SK-N-SH (cell line): ENCODE results near the gene EXOC6.

Experiments used
- JUND ChIP-seq: IDR thresholded peaks from 2 replicates; pipeline ENCODE4 v1.4.0; 2012
- MEF2A ChIP-seq: IDR thresholded peaks from 2 replicates; pipeline ENCODE4 v1.4.0; 2012; ENCODE audit warnings: low read depth, borderline replicate concordance
- POLR2AphosphoS5 ChIP-seq: IDR thresholded peaks from 2 replicates; pipeline ENCODE4 v1.6.1; 2012; ENCODE audit warnings: low read depth, low read length
- RAD21 ChIP-seq: IDR thresholded peaks from 2 replicates; pipeline ENCODE4 v1.6.1; 2012; ENCODE audit warnings: mild to moderate bottlenecking, low read length
- RCOR1 ChIP-seq: fragments of 150-350 bp; IDR thresholded peaks from 2 replicates; pipeline ENCODE4 v1.6.1; 2017; ENCODE audit warnings: antibody characterized with exemption, low read length
- SIN3A ChIP-seq: IDR thresholded peaks from 2 replicates; pipeline ENCODE4 v1.6.1; 2012; ENCODE audit warnings: low read depth, mild to moderate bottlenecking, low read length, moderate library complexity, borderline replicate concordance
- TF ChIP-seq, protein P1 (sequence below): fragments of 200-600 bp; sonication (generic); IDR thresholded peaks from 2 replicates; pipeline ENCODE4 v1.6.1; 2017; ENCODE audit warnings: antibody characterized with exemption, mild to moderate bottlenecking, moderate library complexity
- TF ChIP-seq, protein P2 (sequence below): IDR thresholded peaks from 2 replicates; pipeline ENCODE4 v1.4.0; 2012; ENCODE audit warnings: low read depth

DNA sequence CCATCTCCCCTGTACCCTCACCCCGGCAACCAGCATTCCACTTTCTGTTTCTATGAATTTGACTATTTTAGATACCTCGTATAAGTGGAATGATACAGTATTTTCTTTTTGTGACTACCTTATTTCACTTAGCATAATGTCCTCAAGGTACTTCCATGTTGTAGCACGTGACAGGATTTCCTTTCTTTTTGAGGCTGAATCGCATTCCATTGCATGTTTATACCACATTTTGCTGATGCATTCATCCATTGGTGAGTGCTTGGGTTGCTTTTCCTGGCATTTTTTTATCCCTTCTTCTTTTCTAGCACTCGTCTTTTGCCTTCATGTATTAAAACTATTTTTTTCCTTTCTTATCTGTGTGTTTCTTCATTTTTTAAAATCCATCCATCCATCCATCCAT lies 22.3 kb upstream of the EXOC6 start:
- TF ChIP-seq JUND, result no peak
- TF ChIP-seq, protein P1, sequence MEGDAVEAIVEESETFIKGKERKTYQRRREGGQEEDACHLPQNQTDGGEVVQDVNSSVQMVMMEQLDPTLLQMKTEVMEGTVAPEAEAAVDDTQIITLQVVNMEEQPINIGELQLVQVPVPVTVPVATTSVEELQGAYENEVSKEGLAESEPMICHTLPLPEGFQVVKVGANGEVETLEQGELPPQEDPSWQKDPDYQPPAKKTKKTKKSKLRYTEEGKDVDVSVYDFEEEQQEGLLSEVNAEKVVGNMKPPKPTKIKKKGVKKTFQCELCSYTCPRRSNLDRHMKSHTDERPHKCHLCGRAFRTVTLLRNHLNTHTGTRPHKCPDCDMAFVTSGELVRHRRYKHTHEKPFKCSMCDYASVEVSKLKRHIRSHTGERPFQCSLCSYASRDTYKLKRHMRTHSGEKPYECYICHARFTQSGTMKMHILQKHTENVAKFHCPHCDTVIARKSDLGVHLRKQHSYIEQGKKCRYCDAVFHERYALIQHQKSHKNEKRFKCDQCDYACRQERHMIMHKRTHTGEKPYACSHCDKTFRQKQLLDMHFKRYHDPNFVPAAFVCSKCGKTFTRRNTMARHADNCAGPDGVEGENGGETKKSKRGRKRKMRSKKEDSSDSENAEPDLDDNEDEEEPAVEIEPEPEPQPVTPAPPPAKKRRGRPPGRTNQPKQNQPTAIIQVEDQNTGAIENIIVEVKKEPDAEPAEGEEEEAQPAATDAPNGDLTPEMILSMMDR, result no peak
- TF ChIP-seq RAD21, result no peak
- TF ChIP-seq POLR2AphosphoS5, result no peak
- no peak for TF ChIP-seq SIN3A
- TF ChIP-seq, protein P2, sequence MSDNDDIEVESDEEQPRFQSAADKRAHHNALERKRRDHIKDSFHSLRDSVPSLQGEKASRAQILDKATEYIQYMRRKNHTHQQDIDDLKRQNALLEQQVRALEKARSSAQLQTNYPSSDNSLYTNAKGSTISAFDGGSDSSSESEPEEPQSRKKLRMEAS, result no peak
- no peak for TF ChIP-seq RCOR1
- TF ChIP-seq MEF2A, result no peak
